ENCODE results near the gene MYO1C.

The MYO1C gene

DNA sequence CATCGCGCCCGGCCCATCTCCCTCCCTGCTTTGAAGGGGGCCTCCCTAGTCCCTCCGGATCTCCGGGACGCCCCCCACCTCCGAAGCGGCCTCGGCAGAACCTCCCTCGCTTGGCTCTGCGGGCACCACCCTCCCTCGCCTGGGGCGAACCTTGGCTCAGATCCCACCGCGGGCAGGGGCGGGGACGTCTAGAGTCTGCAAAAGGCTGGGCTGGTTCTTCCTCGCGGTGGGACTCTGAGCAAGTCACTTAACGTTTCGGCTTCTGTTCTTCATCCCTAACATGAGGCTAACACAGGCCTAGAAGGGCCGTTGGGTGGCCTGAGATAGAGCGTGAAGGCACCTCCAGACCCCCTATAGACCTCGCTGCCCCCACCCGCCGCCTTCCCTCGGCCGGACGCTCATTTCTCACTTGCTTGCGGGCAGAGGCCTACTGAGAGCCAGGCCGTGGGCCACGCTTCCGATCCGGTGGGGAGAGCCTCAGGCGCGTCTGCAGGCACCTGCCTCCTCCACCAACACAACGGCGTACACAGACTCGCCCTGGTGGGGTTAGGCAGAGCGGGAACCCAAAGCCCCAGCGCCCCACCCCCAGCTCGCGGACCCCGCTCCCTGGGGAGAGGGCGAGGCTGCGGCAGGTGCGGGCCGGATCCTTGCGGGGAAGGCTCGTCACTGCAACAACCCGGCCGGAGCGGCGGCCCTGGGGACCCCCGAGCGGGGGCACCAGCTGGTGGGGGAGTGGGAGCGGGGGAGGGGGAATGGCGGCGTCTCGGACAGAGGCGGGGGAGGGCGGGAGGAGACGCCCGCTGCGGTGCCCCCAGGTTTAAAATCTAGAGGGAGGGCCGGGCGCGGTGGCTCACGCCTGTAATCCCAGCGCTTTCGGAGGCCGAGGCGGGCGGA is 5.4 kb downstream of the MYO1C start:
- DNase-seq (ENCODE audit: low read depth in 1 of 2, low spot score in 1 of 2), result peak; percentile 55 to 61

DNA sequence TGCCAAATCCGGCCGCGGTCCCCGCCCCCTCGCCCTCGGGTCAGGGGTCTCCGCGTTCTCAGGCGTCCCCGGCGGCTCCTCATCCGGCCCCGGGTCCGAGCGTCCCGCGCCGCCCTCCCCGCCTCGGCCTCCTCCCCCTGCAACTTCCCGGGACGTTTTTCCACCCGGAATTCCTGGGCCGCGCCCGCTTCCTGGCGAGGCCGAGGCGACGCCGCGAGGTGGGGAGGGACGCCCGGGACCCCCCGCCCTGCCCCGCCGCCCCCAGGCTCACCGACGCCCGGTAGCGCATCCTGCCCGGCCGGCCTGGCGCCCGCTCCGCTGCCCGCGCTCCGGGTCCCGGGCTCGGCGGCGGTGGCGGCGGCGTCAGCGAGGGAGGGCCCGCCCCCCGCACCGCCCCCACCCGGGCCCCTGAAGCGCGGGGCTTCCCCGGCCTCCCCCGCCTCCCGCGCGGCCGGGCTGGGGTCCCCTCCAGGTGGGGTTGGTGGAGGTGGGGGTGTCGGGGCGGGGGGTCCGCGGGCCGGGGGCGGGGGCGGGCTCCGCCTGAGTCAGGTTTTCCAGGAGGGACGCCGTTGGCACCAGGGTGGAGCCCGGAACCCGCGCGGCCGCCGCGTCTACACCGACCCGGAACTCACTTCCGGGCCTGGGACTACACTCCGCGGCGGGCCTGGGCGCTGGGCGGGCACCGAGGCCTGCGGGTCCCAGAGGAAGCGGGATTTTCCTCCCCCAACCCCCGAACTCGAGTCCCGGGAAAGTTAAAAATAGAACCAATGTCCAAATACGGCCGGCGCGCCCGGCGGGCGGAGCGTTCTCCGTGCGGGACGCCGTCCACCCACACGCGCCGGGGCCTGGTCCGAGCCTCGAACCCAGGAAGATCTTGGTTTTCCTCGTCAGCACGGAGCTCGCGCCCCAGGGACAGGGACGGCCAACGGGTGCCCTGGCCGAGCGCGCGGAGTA is 6.8 kb downstream of the MYO1C start:
- DNase-seq (ENCODE audit: low read depth in 1 of 2, low spot score in 1 of 2), result peak; percentile 49 to 59

DNA sequence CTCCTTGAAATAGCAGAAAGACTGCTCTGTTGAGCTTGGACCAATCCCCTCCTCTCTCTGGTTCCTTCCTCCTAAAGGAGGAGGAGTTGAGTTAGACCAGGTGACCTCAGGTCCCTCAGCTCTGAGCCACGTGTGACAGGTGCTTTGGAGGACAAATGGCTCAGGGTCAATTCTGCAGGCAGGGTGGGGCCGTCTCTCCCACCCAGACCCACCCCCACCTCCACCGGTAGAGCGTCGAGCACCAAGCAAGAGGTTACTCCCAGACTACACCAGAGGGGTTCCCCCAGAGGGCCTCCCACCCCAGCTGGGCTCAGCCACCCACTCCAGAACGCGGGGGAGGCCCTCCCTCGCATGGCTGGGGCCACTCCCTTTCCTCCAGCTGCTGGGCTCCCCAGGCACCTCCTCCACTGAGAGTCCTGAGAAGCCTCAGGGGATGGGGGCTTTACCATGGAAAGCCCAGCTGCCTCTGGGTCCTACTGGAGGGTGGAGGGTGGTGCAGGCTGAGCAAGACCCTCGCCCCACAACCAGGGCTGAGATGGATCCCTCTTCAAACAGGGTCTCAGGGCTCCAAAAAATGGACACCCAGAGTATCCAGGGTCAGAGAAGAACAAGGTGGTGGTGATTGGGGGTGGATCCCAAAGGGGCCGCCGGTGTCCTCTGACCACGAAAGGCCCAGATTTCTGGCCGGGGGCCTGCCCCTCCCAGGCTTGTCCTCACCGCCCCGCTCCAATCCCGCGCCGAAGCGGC is 7.6 kb downstream of the MYO1C start:
- DNase-seq (ENCODE audit: low read depth in 1 of 2, low spot score in 1 of 2), result peak in 1 of 2 donors; percentile 36

DNA sequence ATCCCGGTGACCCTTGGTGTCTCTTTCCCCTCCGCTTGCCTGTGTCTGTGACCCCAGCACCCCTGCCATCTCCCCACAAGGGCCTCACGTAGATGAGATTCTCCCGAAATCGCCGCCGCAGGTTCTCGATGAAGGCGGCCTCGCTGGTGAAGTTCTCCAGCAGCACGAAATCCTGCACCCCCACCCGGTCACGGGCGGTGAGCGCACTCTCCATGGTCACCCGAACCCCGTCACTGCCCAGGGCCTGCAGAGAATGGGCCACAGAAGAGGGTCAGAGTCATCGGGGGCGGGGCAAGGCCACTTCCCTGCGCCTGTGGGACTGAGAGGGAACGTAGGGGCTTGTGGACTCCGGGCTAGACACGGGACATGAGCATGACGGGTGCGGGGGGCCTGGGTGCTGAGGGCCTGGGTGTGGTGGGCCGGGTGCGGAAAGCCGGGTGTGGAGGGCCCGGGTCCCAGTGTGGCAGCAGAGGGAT is 8.4 kb downstream of the MYO1C start:
- DNase-seq (ENCODE audit: low read depth in 1 of 2, low spot score in 1 of 2), result no peak

DNA sequence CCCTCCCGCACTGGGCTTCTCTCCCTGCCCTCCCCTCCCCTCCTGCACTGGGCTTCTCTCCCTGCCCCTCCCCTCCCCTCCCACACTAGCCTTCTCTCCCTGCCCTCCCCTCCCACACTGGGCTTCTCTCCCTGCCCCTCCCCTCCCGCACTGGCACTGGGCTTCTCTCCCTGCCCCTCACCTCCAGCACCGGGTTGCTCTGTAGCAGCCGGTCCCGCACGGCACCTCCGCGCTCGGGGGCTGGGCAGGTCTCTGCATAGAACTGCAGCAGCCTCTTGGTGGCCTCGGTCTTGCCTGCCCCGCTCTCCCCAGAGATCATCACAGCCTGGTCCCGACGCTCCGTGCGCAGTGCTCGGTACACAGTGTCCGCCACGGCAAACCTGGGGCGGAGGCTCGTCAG is 9.8 kb downstream of the MYO1C start:
- no peak for DNase-seq (ENCODE audit: low read depth in 1 of 2, low spot score in 1 of 2)

DNA sequence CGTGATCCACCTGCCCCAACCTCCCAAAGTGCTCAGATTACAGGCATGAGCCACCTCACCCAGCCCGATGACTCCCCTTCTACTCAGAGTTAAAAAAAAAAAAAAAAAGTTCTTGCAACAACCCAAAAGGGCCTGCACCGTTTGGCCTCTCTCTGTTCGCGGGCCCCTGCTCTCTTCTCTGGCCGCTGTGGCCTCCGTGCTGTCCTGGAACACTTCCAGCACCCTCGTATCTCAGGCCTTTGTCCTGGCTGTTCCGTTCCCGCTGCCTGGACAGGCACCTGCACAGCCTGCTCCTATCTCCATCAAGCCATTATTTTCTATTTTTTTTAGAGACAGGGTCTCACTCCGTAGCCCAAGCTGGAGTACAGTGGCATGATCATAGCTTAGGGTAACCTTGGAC is 10.8 kb downstream of the MYO1C start:
- DNase-seq (ENCODE audit: low read depth in 1 of 2, low spot score in 1 of 2), result no peak

DNA sequence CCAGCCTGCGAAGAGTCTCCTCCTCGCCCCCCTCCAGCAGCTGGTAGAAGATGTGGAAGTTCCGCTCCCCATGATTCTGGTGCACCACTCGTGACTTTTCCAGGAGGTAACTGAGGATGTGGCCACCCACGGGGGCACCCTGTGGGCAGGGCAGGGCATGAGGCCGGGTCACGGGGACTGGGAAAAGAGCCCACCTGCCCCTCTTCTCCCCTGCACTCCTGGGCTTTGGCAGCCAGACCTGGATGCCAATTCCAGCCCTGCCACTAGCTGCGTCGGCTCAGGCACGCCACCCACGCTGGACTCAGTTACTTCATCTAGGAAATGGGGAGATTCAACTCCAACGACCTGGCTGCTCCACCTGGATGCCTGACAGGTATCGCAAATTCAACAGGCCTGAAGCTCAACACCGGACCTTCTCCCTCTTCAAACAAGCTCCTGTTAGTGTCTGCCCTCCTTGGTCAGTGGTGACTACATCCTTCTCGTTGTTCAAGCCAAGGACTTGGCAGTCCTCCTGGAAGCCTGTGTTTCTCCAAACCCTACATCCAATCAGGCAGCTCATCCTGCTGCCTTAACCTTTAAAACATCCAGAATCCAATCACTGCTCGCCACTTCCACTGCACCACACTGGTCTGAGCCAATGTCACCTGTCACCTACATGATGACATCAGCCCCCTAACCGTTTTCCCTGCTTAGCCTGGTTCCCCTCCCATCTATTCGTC is 11.6 kb downstream of the MYO1C start:
- no peak for DNase-seq (ENCODE audit: low read depth in 1 of 2, low spot score in 1 of 2)

DNA sequence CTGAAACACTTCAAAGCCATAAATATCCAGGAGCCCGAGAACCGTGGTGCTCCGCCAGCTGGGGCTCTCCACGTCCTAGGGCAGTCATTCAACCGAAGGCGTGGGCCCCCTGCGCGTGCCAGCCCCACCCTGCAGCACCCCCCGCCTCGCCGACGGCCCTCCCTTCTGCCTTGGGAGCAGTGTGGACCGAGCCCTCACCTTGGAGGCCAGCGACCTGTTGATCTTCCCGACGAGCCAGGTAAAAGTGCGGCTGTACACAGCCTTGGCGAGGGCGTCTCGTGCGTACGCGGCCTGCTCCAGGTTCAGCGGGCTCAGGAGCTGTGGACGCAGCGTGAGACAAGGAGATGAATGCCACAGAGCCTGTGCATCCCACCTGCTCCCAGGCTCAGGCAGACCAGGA is 14.1 kb downstream of the MYO1C start:
- DNase-seq (ENCODE audit: low read depth in 1 of 2, low spot score in 1 of 2), result no peak

DNA sequence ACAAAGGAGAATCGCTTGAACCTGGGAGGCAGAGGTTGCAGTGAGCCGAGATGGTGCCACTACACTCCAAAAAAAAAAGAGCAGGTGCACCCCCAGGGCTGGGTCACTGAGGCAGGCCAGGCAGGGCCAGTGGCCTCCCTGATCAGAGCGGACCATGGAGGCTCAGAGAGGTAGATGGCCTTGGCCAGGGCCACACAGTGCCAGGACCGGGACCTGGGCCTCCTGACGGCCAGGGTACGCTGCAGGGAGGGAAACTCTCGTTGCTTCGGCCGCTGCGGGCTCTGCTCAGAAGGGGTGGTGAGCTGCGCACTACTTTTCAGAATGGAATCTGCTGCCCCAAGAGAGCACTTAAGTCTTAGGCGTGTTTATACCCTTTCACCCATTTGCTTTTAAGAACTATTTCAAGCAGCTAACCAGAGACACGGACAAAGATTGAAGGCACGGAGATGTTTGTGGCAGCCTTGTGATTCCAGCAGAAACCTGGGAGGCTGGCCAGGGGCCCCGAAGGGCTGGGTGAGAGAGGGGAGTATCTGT is 17.1 kb downstream of the MYO1C start:
- DNase-seq (ENCODE audit: low read depth in 1 of 2, low spot score in 1 of 2), result no peak

DNA sequence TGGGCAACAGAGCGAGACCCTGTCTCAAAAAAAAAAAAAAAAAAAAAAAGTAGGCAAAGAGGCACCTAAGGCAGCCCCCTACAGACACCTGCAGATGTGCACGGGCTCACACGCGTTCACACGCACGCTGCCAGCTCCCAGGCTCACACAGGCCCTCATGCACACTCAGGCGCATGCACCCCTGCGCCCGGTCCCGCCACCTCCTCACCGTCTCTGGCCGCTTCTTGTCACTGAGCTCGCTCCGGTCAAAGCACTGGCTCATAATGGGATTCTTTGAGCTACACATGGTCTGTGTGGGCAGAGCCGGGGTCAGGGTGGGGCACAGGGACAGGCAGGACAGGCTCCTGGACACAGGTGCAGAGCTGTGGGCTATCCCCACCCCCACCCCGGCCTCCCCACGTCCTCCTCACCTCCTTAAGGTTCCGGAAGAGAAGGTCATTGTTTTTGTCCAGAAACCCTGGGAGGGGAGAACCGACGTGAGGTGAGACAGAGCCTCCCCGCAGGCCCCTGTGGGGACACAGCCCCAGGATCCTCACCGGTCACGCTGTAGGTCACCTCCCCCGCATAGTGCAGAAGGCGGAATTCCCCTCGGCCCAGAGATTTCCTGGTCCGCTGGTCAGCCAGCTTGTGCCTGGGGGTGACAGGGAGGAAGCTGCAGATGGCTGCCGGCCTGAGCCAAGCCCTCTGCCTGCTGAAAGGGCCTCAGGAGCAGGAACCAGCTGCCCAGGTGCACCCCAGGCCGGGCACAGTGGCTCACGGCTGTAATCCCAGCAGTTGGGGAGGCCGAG is 17.9 kb downstream of the MYO1C start:
- no peak for DNase-seq (ENCODE audit: low read depth in 1 of 2, low spot score in 1 of 2)

DNA sequence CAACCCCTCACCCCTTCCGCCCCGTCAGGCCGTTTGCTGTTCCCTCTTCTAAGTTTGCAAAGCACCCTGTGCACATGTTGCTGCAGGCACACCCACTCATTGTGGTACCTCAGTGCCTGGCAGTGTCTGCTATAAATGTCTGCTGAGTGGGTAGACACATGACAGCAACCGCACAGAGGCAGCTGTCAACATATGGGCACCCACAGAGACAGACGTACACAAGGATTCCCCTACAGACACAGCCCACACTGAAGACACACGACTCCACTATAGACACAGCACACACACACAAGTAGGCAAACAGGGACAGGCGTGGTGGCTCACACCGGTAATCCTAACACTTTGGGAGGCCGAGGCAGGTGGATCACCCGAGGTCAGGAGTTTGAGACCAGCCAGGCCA is 18.6 kb downstream of the MYO1C start:
- DNase-seq (ENCODE audit: low read depth in 1 of 2, low spot score in 1 of 2), result no peak

DNA sequence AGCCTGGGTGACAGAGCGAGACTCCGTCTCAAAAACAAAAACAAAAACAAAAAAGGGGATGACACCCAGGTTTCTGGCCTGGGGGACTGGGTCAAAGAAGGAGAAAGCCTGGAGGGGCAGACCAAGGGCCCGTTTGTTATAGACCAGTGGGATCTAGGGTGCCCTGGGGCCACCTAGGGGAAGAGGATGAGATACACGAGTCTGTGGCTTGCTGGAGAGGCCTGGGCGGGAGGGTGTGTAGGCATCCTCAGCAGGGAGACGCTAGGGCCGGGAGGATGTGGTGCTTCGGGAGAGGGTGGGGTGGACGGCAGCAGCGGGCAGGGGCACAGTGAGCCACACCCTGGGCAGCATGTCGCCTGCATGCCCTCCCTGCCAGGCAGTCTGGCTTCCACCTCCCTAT is 19.3 kb downstream of the MYO1C start:
- no peak for DNase-seq (ENCODE audit: low read depth in 1 of 2, low spot score in 1 of 2)

DNA sequence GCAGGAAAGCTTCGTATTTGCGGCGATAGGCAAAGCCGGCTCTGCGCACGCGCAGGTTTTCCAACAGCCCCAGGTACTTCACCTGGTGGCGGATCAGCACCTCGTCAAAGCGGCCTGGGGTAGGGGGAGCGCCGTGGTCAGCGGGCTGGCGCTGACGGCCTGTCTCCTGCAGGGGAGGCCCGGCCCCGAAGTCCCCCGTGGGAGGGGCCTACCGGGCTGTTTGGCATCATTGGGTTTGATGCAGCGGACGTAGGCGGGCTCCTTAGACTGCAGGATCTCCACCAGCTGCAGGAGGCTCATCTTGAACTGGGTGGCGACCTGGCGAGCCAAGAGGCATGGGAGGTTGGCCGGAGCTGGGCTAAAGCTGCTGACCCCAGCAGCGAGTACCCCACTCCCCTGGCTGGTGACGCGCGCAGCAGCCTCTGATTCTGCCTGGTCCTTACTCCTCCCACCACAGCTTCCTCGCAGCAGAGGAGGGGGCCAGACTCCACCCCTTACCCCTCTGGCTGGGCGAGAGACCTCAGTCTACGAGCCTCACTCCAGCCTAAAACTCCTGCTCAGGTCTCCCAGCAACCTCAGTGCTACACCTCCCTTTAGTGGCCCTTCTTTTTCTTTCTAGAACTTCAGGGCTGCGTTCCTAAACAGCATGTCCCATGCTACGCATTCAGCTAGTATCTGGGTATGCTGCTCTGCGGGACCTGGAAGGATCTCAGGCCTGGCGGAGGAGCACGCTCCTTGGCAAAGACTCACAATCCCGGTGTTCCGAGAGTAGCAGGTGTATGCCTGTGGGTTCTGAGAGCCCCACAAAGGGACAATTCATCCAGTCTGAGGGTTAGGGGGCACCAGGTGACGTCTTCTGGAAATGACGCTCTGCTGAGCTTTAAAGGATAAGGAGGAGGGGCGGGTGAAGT is 20.3 kb downstream of the MYO1C start:
- no peak for DNase-seq (ENCODE audit: low read depth in 1 of 2, low spot score in 1 of 2)

DNA sequence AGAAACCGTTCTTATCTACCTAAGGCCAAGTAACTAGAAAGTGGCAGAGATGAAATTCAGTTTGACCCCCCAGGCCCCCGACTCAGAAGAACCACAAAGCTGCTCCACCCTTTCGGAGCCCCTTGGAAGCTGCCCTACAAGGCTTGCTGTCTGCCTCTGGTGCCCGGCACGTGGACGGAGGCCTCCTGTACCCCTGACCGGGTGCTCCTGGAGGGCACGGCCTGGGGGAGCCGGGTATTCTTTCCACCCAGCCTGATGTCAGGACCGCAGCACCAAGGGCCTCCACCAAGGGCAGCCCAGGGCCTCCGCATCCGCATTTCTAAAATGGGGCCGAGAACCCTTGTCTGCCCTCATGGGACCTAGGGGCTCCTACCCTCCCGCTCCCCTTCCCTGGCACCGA is 21.0 kb downstream of the MYO1C start:
- no peak for DNase-seq (ENCODE audit: low read depth in 1 of 2, low spot score in 1 of 2)

DNA sequence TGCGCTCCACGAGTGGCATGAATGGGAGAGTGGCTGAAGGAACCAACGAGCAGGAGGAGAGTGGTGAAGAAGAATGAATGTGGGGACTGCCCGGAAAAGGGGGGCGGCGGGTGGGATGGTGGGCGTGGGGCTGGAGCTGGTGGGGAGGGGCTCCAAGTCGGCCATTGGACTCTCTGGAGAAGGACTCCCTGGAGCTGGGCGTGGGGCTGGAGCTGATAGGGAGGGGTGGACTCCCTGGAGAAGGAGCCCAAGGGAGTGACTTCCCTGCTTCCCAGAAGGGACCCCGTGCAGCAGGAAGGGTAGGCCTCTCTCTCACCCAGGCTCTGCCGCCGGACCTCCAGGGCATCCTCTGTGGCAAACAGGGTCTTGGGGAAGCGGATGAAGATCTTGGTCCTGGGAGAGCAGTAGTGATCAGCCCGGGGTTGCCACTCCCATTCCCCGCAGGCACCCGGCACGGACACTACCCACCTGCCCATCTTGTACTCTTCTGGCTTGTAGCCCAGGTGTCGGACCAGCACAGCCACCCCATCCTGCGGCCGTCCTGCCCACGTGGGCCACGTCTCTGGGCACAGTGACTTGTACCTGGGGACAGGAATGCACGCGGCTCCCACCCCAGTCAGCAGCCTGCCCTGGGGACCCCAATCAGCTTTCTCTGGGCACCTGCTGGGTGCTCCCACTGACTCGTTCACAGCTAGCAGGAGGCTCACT is 21.6 kb downstream of the MYO1C start:
- DNase-seq (ENCODE audit: low read depth in 1 of 2, low spot score in 1 of 2), result no peak

DNA sequence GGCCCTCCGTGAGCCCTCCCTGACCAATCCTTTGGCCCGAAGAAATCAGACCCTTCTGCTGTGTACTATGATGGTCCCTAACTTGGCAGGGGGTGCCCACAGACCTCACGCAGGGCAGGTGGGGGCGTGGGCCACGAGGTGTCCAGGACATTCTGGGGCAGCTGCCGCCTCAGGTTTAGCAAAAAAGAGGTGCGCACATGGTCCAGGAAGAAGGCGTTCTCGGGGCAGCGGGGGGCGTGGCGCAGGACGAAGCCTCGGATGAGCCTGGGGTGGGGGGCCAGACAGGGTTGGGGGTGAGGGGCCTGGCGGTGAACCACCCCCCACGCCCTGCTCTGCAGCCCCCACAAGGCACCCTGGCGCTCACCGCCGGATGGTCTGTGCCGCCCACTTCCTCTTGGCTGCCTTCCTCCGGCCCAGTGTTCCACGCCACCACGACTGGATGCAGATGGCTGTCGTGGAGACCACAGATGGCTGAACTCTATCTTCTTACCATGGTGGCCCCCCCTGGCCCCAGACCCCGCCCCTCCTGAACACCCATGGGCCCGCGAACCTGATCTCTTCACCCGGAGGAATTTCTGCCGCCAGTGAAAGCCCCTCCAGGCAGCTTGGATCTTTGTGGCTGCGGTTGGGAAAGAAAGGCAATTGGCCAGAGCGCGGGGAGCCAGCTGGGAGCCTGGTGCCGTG is 22.3 kb downstream of the MYO1C start:
- DNase-seq (ENCODE audit: low read depth in 1 of 2, low spot score in 1 of 2), result no peak

DNA sequence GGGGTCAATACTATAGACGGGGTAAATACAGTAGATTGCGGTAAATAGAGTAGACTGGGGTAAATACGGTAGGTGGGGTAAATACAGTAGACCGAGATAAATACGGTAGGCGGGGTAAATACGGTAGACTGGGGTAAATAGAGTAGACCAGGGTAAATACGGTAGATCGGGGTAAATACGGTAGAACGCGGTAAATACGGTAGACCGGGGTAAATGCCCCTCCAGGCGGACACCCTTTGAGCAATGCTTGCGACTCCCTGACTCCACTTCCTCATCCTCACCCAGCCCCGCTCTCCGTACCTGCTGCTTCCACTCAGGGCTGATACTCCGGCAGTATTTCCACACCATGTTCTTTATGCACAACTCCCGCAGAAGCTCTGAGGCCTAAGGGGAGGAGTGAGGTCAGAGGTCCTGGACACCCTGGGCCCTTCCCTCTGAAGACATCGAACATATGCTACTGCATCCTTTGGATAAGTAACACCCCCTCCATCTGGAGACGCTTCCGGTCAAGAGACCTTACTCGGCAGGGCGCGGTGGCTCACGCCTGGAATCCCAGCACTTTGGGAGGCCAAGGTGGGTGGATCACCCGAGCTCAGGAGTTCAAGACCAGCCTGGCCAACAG is 23.1 kb downstream of the MYO1C start:
- no peak for DNase-seq (ENCODE audit: low read depth in 1 of 2, low spot score in 1 of 2)
